GM18520 (cell line): ENCODE data around the gene SIVA1.

Experiments
- ATAC-seq: cut with Tn5 transposase; IDR thresholded peaks from one replicate; pipeline ENCODE4 v1.9.1; 2021; ENCODE audit not compliant: unreplicated experiment

Gene SIVA1

DNA sequence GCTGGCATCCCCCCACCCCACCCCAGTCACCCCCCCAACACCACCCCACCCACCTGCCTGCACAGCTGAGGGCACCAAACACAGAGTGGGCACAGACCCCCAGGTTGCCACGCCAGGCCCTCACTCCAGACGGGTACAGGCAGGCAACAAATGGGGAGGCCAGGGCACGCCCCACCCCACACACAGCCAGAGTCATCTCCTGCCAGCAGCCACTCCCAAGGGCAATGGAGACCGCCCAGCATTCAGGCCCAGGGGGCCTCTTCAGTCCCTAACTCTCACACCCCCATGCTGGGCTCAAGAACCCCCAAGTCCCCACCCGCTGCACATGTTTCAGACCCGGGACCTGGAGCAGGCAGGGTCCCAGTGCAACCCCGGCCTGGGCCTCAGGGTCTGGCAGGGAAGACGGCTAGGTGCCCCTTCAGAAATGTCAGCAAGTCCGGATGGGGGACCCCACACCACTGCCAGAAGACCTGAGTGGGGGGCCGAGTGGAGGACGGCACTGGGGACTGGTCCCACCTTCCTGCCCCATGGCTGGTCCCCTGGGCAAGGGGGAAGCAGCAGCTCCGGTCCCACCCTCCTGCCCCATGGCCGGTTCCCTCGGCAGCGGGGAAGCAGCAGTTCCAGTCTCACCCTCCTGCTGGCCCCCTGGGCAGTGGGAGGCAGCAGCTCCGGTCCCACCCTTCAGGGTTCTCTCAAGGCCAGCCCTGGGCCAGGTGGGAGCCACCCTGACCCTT, 30.7 kb downstream of the SIVA1 start:
- ATAC-seq = no peak

DNA sequence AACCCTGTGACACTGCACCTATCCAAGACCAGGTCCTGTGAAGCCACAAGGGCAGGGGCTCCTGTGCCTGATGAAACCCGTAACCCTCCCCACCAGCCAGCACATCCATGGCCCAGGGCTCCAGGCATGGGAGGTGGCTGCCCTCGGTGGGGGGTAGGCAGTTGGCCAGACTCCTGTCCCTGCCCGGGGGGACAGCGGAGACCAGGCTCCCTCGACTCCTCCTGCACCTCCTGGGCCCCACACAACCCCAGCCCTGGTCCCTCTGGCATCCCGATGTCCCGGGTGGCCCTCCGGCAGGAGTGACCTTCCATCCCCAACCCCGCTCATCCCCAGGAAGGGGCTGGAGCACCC, 31.2 kb downstream of the SIVA1 start:
- no peak for ATAC-seq

DNA sequence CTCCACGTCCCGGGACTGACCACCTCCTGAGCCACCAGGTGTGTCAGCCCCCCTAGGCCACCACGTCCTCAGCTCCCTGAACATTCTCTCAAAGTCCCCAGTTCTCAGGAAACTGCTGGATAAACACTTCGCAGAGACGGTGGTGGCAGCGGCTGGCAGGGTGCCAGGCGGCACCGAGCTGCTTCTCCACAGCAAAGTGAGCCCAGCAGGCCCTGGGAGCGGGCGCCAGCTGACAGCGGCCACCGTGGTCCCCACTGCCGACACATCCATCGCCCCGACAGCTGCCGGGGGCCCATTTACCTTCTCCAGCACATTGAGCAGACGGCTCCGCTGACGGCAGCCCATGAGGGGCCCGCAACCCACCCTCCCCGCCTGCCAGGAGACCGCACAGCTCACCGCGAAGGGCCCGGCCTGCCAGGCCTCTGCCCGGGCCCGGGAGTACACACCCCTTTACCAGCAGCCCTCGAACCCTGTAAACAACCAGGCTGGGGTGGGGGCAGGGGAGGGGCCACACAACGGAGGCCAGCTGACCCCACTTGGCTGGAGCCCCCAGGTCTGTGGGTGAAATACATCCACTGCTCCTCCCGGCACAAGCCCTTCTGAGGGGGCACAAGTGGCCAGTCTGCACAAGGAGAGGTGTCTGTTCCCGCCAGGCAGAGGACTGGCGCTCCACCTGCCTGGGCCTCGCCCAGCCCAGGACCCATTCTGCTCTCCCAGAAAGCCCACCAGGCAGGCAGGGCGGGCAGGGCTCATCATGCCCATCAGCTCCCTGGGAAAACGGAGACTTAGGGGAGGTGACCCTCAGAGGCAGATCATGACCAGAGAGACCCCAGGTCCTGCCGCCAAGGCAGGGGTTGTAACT, 32.1 kb downstream of the SIVA1 start:
- no peak for ATAC-seq

DNA sequence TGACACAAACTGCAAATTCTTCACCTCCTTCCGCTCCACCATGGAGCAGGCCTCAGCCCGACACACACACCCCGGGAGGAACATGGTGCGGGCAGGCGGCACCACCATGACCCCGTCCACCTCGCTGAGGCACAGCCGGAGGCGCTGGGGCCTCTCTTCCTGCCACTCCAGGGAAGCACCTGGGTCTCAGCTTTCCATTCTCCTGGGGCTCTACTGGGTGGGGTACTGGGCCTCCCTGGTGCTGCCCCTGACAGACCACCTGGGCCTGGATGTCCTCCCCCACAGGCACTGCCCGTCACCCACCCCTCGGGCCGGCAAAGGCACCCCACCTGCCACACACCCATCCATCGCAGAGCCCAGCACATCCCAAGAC, 32.7 kb downstream of the SIVA1 start:
- ATAC-seq = no peak

DNA sequence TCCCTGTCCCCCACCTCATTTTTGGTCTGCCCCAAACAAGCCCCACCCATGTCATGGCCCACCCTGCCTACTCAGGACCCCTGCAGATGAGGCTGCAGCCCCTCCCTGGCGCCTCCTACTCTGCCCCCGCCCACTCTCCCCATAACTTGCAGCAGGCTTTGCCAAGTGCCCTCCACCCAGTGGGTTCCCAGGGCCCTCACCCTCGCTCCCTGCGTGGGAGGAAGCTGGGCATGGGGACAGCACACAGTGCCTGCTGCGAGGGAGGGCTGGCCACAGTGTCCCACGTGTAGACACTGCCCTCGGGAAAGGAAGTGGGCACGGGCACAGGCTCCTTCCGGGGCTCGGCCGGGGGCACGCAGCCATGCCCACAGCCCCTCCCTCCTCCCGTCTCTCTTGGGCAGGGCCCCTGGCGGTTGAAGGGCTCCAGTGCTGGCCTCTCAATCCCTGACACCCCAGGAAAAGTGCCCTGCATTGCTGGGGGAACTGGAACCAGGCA, 33.2 kb downstream of the SIVA1 start:
- no peak for ATAC-seq

DNA sequence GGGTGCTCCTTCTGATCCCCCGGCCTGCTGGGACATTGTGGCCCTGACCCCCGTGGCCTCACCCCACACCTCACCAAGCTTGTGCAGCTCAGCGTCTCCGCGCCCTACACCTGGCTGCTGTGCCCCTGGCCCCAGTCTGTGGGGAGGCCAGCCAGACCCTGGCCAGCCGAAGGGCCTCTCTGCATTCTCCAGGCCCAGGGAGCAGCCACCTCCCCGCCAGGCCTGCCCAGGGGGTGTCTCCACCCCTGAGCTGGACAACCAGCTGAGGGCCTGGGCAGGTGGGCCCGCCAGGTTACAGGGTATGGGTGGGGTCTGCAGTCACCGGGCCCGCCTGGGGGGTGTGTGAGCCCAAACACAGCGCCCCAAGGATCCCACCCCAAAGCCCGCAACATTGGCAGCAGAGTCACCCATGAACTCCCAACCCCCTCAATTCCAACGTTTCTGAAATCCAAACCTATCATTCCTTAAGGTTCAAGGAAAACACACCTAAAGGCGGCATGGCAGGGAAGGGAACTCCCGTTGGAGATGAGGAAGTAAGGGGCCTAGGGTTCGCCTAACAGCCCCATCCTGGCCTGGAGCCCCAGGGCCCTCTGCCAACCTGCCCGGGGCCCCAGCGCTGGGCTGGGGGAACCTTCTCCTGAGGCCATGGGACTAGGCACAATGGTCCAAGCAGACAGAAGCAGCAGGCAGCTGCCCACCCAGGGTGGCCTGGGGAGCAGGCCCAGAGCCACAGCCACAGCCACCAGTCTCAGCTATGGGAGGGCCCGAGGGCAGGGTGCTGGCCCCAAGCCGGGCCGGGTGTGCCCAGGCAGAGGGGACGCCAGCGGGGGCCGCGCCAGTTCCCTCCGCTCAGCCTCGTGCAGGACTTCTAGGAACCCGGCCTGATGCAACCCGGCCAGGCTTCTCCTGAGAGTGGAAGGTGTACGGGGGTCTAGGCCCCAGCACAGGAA, 34.1 kb downstream of the SIVA1 start:
- no peak for ATAC-seq

DNA sequence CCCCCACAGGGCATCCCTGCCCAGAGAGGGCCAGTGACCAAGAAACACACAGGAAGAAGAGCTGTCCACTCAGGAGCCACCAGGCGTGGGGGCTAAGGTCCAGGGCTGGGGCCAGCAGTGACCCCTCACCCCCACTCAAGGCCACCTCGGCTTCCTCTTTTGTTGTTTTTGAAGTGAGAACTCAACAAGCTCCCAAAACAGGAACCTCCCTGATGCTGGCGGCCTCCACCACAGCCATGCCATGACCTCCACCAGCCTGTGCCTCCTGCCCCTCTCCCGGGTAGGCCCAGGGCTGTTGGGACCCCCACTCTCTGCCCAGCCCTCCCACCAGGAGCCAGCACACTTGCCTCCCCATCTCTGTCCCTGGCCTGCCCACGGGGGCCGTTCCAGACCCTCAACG, 34.8 kb downstream of the SIVA1 start:
- ATAC-seq = no peak

DNA sequence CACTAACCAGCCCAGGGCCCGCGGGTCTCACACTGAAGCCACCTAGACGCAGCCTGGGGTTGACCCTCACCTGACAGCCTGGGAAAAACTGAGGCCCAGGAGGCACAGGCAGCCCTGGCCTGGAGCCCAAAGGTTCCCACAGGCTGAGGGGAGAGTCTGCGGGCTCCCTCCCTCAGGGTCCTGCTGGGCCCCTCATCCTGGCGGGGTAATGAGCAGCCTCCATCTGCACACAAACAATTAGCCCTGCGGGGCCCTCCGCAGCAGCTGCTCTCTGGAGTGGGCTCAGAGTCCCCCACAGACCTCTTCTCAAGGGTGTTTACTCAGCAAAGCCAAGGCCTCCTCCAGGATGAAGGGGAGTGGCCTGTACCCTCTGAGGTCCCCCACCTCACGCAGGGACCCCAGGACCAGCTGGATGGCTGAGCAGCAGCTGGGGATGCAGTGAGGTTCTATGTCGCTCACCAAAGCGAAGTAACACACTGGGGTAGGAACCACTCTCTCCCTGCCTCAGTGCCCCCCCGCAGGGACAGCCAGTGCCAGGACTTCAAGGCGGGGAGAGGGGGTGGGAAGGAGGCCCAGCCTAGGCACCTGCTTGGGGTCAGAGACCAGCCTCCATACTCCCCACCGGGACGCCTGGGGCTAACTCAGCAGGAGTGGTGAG, 35.3 kb downstream of the SIVA1 start:
- no peak for ATAC-seq

DNA sequence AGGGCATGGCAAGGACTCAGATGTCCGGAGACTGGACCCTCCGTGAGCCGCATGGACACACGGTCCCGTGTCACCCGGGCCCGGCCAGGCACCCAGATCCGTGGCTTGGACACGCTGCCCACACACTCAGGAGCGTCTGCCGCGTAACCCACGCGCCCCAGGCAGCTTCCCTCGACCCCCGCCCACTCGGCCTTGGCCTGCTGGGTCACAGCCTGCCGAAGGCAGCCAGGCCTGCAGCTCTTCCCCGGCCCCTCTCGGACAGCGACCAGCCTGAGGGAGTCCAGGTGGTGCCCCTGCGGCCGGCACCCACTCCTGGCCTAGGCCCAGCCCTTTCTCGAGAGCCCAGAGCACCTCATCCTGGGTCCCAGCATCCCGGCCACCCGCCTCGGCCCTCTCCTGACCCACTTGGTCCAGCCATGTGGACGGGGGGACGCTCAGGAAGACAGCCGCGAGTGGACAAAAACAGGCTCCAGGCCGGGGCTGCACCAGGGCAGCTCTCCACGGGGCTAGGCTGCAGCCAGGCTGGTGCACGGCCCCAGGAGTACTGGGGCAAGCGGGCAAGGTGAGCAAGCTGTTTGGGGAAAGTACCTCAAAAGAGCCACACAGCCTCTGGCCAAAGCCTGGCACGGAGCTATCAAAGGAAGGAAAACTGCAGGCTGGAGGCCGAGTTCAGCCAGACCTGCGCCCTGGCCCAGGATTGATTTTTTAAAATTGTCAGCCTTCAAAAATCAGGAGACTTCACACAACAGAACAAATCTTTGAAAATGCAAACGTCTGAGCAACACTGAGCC, 36.1 kb downstream of the SIVA1 start:
- ATAC-seq = no peak

DNA sequence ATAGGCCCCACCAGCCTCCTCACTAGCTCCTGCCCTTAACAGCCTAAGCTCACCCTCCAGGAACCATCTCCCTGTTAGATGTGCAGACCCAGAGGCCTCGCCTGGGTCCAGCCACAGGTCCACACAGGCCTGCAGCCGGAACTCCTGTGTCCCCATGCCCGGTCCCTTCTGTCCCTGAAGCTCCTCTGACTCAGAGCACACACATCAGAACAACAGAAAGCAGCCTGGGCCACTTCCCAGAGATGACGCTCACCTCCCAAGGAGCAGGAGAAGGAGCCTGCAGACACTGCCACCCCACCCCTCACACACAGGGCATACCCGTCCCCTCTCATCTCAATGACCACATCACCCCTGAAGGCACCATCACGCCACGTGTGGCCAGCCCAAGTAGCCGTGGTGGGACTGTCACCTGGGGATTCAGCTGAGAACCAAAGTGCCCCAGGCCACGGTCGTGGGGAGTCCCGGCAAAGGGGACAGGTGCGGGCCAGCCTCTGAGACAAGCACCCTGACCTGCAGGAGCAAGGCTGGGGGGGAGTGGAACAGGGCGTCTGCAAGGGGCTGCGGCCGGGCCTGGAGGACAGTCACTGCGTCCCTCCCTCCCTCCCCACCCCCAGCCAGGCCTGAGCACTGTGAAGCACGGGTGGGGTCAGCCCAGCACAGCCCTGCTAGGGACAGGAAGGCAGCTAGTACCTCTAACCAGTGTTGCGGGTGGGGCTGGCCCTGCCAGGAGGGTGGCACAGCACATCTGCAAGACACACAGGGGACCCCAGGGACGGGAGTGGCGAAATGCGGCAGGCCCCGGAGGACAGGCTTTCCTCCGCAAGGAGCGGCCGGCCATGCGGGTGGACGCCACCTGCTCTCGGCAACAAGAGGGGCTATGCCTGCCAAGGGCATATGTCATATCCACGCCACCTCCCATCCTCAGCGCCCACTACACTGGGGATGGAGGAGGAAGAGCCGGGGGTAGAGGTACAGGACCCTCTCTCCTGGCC, 37.1 kb downstream of the SIVA1 start:
- ATAC-seq = no peak

DNA sequence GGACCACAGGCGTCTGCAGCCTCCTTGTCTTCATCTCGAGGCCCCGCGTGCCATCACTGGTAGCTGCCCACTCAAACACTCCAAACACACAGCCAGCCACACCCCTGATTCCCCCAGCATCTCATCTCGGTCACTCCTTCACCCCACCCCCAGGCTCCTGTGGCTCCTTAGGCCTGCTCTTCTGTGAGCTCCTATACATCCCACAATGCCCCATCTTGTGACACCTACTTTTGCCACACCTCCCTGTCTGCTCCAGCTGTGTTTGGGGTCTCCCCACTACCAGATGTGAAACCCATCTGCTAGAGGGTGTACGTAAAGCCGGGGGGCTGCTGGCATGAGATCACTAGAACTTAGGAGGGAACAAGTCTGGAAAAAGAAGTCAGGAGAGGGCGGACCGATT, 38.5 kb downstream of the SIVA1 start:
- ATAC-seq = no peak

DNA sequence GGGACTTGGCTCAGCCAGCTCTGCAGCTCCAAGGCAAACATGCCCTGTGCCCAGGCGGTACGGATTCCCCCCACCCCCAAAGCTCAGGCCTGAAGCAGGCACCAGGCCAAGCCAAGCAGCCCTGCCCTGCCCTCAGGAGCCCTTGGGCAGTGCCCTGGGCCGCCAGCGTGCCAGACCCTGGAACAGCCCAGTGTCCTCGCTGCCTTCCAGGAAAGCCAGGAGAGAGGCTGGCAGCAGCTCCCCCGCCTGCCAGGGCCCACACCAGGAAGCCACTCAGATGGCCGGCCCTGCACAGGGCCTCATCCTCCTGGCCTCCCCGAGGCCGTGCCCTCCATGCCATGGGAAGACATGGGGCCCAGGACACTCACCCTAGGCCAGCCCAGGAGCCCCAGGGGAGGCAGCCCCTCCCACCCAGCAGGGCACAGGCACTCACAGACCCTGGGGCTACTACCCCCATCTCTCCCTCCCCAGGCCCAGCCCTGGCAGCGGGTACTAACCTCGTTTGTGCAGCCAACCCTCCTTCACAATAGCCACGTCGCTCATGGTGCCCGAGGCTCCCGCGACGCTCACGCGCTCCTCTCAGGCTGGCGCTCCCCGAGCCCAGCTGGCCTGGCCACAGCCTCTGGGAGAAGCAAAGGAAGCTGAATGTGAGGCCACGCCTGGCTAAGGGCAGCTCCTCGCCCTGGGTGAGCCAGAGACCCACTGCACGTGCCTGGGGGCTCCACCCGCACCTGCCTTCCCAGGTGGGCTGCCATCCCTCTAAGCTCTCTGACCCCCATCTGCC, 39.3 kb downstream of the SIVA1 start:
- ATAC-seq = no peak

DNA sequence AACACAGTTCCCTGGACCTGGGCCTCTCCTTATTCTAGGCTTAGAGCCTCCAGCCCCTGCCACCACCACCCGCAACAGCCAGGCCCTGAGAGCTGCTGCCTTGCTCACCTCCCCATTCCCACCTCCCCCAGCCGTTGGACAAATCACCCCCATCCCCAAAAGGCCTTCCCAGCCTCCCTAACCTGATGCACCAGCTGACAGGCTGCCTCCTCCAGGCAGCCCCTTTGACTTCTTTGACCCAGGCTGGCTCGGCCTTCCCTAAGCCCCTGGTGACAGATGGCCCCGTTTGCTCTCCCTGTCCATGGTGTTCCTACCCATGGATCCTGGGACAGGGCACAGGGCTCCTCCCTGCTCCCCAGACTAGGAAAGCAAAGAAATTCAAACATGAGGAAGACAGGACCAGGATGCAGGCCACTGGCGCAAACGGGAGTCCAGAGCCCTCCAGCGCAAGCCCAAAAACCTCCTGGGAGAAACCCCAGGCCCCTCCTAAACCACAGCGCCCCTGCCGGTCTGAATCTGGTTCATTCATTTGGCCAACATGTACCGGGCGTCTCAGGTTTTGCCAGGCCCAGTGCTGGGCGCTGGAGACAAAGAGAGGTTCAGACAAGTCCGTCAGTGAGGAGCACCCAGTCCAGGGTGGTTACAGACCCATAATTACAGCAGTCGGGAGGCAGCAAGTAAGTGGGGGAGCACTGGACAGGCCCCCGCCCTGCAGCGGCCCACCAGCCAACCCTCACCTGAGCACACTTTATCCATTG, 40.2 kb downstream of the SIVA1 start:
- ATAC-seq = no peak

DNA sequence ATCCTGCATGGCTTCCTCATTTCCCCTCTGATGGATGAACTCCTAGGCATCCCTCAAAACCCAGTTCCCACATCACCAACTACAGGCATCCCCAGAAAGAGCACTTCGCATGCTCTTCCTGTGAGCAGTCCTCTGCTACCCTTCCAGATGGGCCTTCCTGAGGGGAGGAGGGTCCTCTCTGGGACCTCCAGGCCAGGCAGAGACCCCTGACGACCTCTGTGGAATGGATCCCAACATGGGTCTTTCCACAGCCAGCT, 40.7 kb downstream of the SIVA1 start:
- no peak for ATAC-seq

DNA sequence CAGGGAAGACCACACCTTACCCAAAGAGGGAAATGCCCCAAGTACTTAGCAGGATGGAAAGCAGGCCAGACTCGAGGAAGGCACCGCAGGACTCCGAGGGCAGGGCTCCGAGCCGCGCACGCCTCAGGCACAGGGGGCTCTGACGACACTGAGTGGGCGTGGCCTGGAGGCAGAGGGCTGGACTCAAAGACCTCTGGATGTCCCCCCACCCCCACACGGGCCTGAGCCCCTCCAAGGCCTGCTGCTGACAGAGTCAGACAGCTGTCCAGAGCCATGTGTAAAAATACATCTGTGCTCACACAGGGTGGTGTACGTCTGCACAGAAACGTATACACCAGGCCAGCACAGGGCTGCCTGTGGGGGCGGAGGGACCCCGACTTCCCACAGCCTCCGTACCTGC, 41.2 kb downstream of the SIVA1 start:
- no peak for ATAC-seq

DNA sequence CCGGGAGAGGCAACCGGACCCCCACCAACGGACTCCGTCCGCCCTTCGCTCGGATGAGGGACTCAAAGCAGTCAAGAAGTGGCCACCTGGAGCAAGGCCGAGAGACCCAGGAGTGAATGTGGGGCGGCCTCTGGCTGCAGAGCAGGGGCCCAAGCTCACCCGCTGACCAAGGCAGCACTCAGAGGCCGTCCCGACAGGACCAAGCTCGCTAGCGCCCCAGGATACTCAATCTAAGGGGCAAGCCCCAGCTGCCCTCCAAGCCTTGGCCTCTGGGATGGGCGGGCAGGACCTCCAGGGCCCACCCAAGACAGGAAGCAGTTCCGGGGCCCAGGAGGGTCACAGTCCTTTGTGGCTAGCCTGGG, 41.7 kb downstream of the SIVA1 start:
- ATAC-seq = no peak

DNA sequence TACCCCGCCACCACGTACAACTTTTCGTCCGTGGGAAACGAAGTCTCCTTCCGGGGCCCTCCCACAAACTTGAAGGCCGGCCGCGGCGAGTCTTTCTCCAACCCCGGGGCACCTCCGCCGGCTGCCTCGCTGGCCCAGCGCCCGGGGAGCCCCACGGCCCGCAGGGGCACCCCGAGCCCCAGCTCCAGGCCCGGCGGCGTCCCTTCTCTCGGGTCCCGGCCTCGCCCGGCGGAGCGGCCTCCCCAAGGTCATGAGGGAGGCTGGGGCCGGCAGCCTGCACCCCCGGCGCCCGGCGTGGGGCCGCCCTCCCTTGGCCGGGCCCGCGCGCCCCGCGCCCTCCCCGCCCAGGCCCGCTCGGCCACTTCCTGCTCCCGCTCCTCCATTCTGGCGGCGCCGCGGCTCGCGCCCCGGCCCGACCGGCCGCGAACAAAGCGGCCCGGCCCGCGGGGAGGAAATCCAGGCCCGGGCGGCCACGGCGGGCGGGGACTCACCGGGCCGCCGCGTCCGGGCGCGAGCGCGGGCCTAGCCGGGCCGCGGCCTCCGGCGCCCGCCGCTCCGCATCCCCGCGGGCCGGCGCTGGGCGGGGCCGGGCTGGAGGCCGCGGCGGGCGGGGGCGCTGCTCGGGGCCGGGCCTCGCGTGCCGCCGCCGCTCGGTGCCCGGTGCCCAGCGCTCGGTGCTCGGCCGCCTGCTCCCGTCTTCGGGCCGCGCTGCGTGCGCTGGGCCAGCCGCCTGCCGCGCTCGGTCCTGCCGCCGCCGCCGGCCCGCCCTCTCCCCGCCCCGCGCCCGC, 42.2 kb downstream of the SIVA1 start, which contains the start of gene AKT1:
AKT1 (minus strand) TSS at position 756 of the 788 bp plus-strand sequence. CDS start 3,105 bp downstream, outside the sequence.
- no peak for ATAC-seq
